Measurements from ENCODE around the gene EPHB2.

DNA sequence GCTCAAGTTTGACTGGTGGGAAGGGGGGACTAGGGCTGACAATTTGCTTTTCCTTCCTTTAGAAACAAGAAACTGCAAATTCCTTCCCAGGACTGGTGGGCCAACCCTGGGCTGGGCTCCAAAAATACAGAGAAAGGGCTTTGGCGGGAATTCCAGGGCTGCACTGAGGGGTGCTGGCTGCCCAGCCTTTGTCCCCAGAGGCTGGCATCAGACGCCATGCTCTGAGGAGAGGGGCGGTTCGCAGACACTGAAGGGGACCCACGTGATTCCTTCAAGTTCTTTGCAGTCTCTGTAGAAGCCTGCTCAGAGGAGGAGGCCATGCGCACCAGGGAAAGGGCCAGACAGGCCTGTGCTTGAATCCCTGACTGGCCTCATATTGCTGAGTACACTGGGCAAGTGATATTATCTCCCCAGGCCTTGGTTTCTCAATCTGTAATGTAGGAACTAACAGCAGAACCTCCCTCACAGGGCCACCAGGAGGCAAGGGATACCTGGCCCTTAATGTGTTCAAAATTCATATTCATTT is 119.5 kb downstream of the EPHB2 start:
- TF ChIP-seq CTCF (IDR thresholded peaks at IDR 0.05): no peak
- TF ChIP-seq POLR2AphosphoS5 (IDR thresholded peaks at IDR 0.05; ENCODE audit: insufficient read depth in 1 of 2, low read depth in 1 of 2): peak in 1 of 2 donors; percentile 47
- no peak for TF ChIP-seq POLR2A (IDR thresholded peaks at IDR 0.05)

Measured in vagina (tissue), 2 donors.